K562 (cell line): Measurements from ENCODE around the gene TRRAP. TPM values are rescaled to one million over a fixed set of nuclear protein-coding genes. Genes with fewer than 3 reads are reported as not detected.

Experiments
- ATAC-seq: fragments of 200-7000 bp; cut with Tn5 transposase; 3 replicates; pipeline ENCODE4 v1.9.1; 2020; ENCODE audit warnings: moderate library complexity
- BruUV-seq: library from RNA; stranded (reverse); fragments of 400-500 nt; replicated peaks from 2 replicates; lab custom pipeline; 2021; lab: Mats Ljungman, UMichigan
- CTCF ChIA-PET: fragments of 300-600 bp; formaldehyde crosslinking; extraction: SDS; loops from one replicate; lab custom pipeline; 2021; ENCODE audit warnings: low intra/inter-chr PET ratio; lab: Yijun Ruan, JAX
- POLR2A ChIA-PET: fragments of 300-600, 350-650 bp; sonication (Branson Sonifier 250); formaldehyde crosslinking; extraction: SDS; loops from one replicate; lab custom pipeline; 2021; ENCODE audit warnings: antibody characterized with exemption, inconsistent platforms; lab: Yijun Ruan, JAX
- DNase-seq, 4 experiments: peaks; one replicate each; pipeline versions ENCODE4 v3.0.0 to v3.0.0-alpha.2; 2011 to 2018; ENCODE audit warnings: low spot score in 3 of 4, mixed read lengths in 3 of 4; ENCODE audit errors: extremely low read depth in 1 of 4
- FAIRE-seq: peaks from 2 replicates; lab custom pipeline; 2011; peaks lifted over from hg19 to GRCh38; lab: Jason Lieb, UNC
- H2AFZ ChIP-seq: 2 replicates; pipeline ENCODE4 v1.6.0; 2011; ENCODE audit warnings: low read depth, low read length, control low read depth, inconsistent platforms
- H3K27ac ChIP-seq: fragments of 200-600 bp; 3 replicates; pipeline ENCODE4 v1.8.0; 2011; ENCODE audit warnings: low read depth, mild to moderate bottlenecking, control low read depth, inconsistent platforms, low read length, moderate library complexity, mixed read lengths; ENCODE audit errors: extremely low read depth
- H3K27me3 ChIP-seq, 2 experiments: fragments of 300-600 bp in 1 of 2; 2 replicates in 1 of 2; 3 replicates in 1 of 2; pipeline versions ENCODE4 v1.6.0 to v1.8.0; 2011; ENCODE audit warnings: inconsistent platforms in 2 of 2, low read length in 2 of 2, mild to moderate bottlenecking in 1 of 2, mixed read lengths in 1 of 2, moderate library complexity in 1 of 2; ENCODE audit not compliant: control insufficient read depth in 2 of 2, insufficient read depth in 2 of 2
- H3K36me3 ChIP-seq: fragments of 300-600 bp; 3 replicates; pipeline ENCODE4 v1.8.0; 2011; ENCODE audit warnings: mild to moderate bottlenecking, low read length, inconsistent platforms; ENCODE audit not compliant: control insufficient read depth, insufficient read depth
- H3K4me1 ChIP-seq, 2 experiments: fragments of 200-600 bp in 1 of 2; replicated peaks in 1 of 2; 2 replicates in 1 of 2; 3 replicates in 1 of 2; pipeline versions ENCODE4 v1.5.1 to v1.8.0; 2011; ENCODE audit warnings: inconsistent platforms in 2 of 2, low read length in 2 of 2, mild to moderate bottlenecking in 1 of 2, mixed read lengths in 1 of 2, moderate library complexity in 1 of 2; ENCODE audit not compliant: control insufficient read depth in 2 of 2, insufficient read depth in 2 of 2
- H3K4me2 ChIP-seq: 2 replicates; pipeline ENCODE4 v1.6.1; 2011; ENCODE audit warnings: low read length, control low read depth, inconsistent platforms, mixed read lengths; ENCODE audit not compliant: insufficient read depth
- H3K4me3 ChIP-seq: fragments of 200-600 bp; sonication (generic), shearing (Covaris generic); 2 replicates; pipeline ENCODE4 v1.5.1; 2016; ENCODE audit warnings: control low read depth, inconsistent platforms
- H3K79me2 ChIP-seq: fragments of 200-600 bp; 3 replicates; pipeline ENCODE4 v1.8.0; 2011; ENCODE audit warnings: low read length, inconsistent platforms; ENCODE audit not compliant: control insufficient read depth, insufficient read depth
- H3K9ac ChIP-seq, 2 experiments: 2 replicates each; pipeline versions ENCODE4 v1.6.0 to v1.6.1; 2011; ENCODE audit warnings: low read depth in 2 of 2, low read length in 2 of 2, control low read depth in 1 of 2, inconsistent platforms in 1 of 2, mild to moderate bottlenecking in 1 of 2, mixed read lengths in 1 of 2; ENCODE audit not compliant: insufficient read depth in 1 of 2
- H3K9me1 ChIP-seq: one replicate; pipeline ENCODE4 v1.6.0; 2011; ENCODE audit warnings: inconsistent platforms, mild to moderate bottlenecking, low read length, moderate library complexity; ENCODE audit not compliant: control insufficient read depth, insufficient read depth
- H3K9me3 ChIP-seq: replicated peaks from 2 replicates; pipeline ENCODE4 v1.5.1; 2011; ENCODE audit warnings: low read depth, low read length, inconsistent platforms; ENCODE audit not compliant: control insufficient read depth, insufficient read depth
- H4K20me1 ChIP-seq: replicated peaks from 2 replicates; pipeline ENCODE4 v1.6.1; 2011; ENCODE audit warnings: low read length, inconsistent platforms, mixed read lengths; ENCODE audit not compliant: control insufficient read depth, insufficient read depth
- FOXA3 ChIP-seq, 2 experiments: fragments of 450-650 bp in 1 of 2; sonication (generic) in 1 of 2; formaldehyde crosslinking; IDR thresholded peaks in 1 of 2; conservative IDR thresholded peaks in 1 of 2; 2 replicates each; pipeline versions ENCODE4 v1.4.0 to v1.8.0; 2020 to 2022; ENCODE audit warnings: mild to moderate bottlenecking in 2 of 2, missing genetic modification reagents in 1 of 2
- ZNF274 ChIP-seq: IDR thresholded peaks from 2 replicates; pipeline ENCODE4 v1.6.1; 2011; ENCODE audit warnings: low read depth, mild to moderate bottlenecking, low read length, moderate library complexity, borderline replicate concordance
- ZNF347 ChIP-seq: fragments of 450-650 bp; formaldehyde crosslinking; IDR thresholded peaks from 2 replicates; pipeline ENCODE4 v1.4.0; 2020; ENCODE audit warnings: low read depth, mild to moderate bottlenecking, moderate library complexity
- WGBS: fragments of 100-300 bp; shearing (Covaris generic); methylation state at CpG from one replicate; pipeline ENCODE4 v1.1.6; 2016; ENCODE audit warnings: low coverage, mixed read lengths; ENCODE audit not compliant: insufficient coverage; ENCODE audit errors: missing lambda C conversion rate; 5-methylcytosine and 5-hydroxymethylcytosine counted together
- in situ Hi-C: fragments of 300-500 bp; cut with MboI; formaldehyde crosslinking; loops from 4 replicates; pipeline ENCODE4 v1.15.0; 2018; ENCODE audit warnings: inconsistent platforms, mixed read lengths
- intact Hi-C: fragments of 100-400 bp; cut with micrococcal nuclease; formaldehyde crosslinking; loops from 2 replicates; pipeline ENCODE4 v1.14.2; 2022
- polyA plus RNA-seq, 8 experiments: library from polyadenylated mRNA; depleted of rRNA in 4 of 8; stranded (reverse) in 5 of 8; unstranded in 3 of 8; fragments of >200 nt; fragmentation: Nextera tagmentation in 2 of 8; fragmentation: Illumina TruSeq in 1 of 8; extraction: Ambion mirVana in 2 of 8; extraction: Trizol in 1 of 8; gene quantifications; 2 replicates each; pipeline versions ENCODE4 v1.2.1 to v1.2.3, GENCODE V29; 2011 to 2014; ENCODE audit warnings: inconsistent platforms in 1 of 8, missing spikeins in 1 of 8
- total RNA-seq, 7 experiments: library from RNA; depleted of rRNA in 6 of 7; stranded (reverse); fragments of >200 nt in 6 of 7; fragmentation: Illumina TruSeq in 2 of 7; extraction: Trizol in 2 of 7; gene quantifications; 2 replicates each; pipeline versions ENCODE4 v1.2.1 to v1.2.3, GENCODE V29; 2011 to 2021; ENCODE audit warnings: low replicate concordance in 1 of 7
- TF ChIP-seq, protein P1 (sequence below): fragments of 250-450 bp; sonication (Bioruptor Pico); IDR thresholded peaks from 2 replicates; pipeline ENCODE4 v1.8.0; 2022; ENCODE audit warnings: moderate library complexity, mild to moderate bottlenecking, inconsistent platforms

Gene TRRAP
- total and polyA plus RNA-seq, 9 of the 15 experiments (the other 6 are each of a cell fraction or from before 2014, with no cell fraction given) = 1.3 to 47.2 (median 9.7) TPM

DNA sequence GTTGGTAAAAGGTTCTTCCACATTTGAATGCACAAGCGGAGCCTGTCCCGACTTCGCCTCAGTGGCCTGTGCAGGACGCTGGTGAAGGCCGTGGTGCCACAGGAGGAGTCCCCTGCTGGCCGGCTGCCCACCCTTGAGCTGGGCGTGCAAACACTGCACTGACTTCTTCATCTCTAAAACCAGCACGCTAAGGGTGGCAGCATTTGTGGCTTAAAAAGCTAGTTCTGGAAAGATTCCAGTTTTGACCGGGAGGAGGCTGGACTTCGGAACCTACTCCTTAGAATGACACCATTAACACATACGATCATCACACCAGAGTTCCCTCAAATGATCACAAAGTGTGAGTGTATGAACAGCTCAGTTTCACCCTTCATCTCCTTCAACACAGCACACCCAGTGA is 163.2 kb downstream of the TRRAP start:
- 92% methylated on average over 11 of the region's 11 CpGs for WGBS
- ATAC-seq (no peak), DNase-seq (no peak), FAIRE-seq (no peak)
- Histone ChIP-seq H3K79me2 (no peaks in the 10 kb centered on the region), H3K27me3 (no peaks in the 10 kb centered on the region), H3K27ac (no peak overlapping the region), H3K9ac (no peak overlapping the region), H3K9me1 (peaks cover 3% of the 10 kb centered on the region), H3K4me3 (no peak overlapping the region), H4K20me1 (peaks cover 10% of the 10 kb centered on the region; the same call in 1 of the 2 replicates), H2AFZ (no peak overlapping the region), H3K36me3 (peaks cover 87% of the 10 kb centered on the region), H3K9me3 (no peaks in the 10 kb centered on the region), H3K4me1 (no peaks in the 10 kb centered on the region; a peak in 3 of 5 replicates), H3K4me2 (no peak overlapping the region)
- intact Hi-C loops = loop anchor here (5.0 kb wide), 2 partner anchors 101 to 231 kb away; partner anchors contain the start of genes MYH16 and SMURF1
- CTCF ChIA-PET = interaction anchor here (1.7 to 3.2 kb wide), 2 partner anchors 229 to 272 kb away, joined by 6 to 56 read pairs; no protein-coding TSS in a partner anchor
- no peak for TF ChIP-seq ZNF274
- TF ChIP-seq, protein P1, sequence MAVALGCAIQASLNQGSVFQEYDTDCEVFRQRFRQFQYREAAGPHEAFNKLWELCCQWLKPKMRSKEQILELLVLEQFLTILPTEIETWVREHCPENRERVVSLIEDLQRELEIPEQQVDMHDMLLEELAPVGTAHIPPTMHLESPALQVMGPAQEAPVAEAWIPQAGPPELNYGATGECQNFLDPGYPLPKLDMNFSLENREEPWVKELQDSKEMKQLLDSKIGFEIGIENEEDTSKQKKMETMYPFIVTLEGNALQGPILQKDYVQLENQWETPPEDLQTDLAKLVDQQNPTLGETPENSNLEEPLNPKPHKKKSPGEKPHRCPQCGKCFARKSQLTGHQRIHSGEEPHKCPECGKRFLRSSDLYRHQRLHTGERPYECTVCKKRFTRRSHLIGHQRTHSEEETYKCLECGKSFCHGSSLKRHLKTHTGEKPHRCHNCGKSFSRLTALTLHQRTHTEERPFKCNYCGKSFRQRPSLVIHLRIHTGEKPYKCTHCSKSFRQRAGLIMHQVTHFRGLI (CRISPR knock-in tag) = no peak
- in situ Hi-C loops = loop anchor here (5.0 kb wide), 1 partner anchor 276 kb away; no protein-coding TSS in a partner anchor
- POLR2A ChIA-PET = interaction anchor here (0.6 kb wide), 1 partner anchor 290 kb away, joined by 3 read pairs; no protein-coding TSS in a partner anchor
- no TSS peak for BruUV-seq

DNA sequence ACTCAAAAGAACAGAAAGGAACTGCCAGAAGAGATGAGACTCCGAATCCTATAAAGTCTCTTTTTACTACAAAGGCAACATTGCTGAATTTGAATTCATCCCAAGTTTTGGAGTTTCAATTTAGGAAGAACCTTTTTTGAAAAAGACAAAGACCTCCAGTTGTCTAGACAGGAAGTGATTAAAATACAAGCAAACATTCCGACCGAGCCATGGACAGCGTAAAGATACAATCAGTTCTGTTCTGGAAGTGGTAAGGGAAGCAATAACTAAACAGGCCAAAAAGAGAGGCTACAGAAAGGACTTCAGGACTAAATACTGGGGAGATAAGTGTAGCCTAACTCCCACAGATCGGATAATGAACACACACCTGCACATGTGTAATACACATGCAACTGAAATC is 164.6 kb downstream of the TRRAP start:
- Histone ChIP-seq H4K20me1 (peaks cover 10% of the 10 kb centered on the region; the same call in 1 of the 2 replicates), H3K27ac (no peak overlapping the region), H3K9me1 (peaks cover 3% of the 10 kb centered on the region), H3K4me1 (no peaks in the 10 kb centered on the region; a peak in 3 of 5 replicates), H3K9me3 (no peaks in the 10 kb centered on the region), H3K9ac (no peak overlapping the region)
- FAIRE-seq (no peak), DNase-seq (no peak), ATAC-seq (no peak)
- intact Hi-C loops = loop anchor here (5.0 kb wide), 2 partner anchors 99 to 229 kb away; partner anchors contain the start of genes MYH16 and SMURF1
- POLR2A ChIA-PET = no interaction called here
- CTCF ChIA-PET = no interaction called here
- WGBS = 78% methylated on average over 5 of the region's 5 CpGs
- in situ Hi-C loops = loop anchor here (5.0 kb wide), 1 partner anchor 274 kb away; no protein-coding TSS in a partner anchor
- TF ChIP-seq ZNF347 (CRISPR knock-in tag) (no peak), FOXA3 (CRISPR knock-in tag; conservative IDR thresholded peaks at IDR 0.05 in 1 of 2, IDR thresholded peaks at IDR 0.05 in 1 of 2) (0 out of 4 replicates have a peak, but pooled peaks of 1 of the 2 experiments have one; percentile 14)
- TF ChIP-seq, all 486 proteins: peak for 1
- BruUV-seq = no TSS peak
- no peak overlapping the region for H2AFZ ChIP-seq
- no peaks in the 10 kb centered on the region for H3K79me2 ChIP-seq
- H3K36me3 ChIP-seq = peaks cover 88% of the 10 kb centered on the region
- no peak overlapping the region for H3K4me3 ChIP-seq
- no peak overlapping the region for H3K4me2 ChIP-seq
- H3K27me3 ChIP-seq = no peaks in the 10 kb centered on the region
